Myocyte (in vitro differentiated cells): ENCODE results near the gene TOMM34. TPM values are rescaled to one million over a fixed set of nuclear protein-coding genes. Genes with fewer than 3 reads are reported as not detected.

Experiments
- DNase-seq: peaks from one replicate; pipeline ENCODE4 v3.0.0-alpha.2; 2012; ENCODE audit warnings: low read depth
- total RNA-seq: library from RNA; depleted of rRNA; stranded (reverse); fragments of >200 nt; gene quantifications from 2 replicates; pipeline ENCODE4 v1.2.3, GENCODE V29; 2014

The TOMM34 gene
- total RNA-seq, 1 donor from 2014 or later = 35.7 TPM

DNA sequence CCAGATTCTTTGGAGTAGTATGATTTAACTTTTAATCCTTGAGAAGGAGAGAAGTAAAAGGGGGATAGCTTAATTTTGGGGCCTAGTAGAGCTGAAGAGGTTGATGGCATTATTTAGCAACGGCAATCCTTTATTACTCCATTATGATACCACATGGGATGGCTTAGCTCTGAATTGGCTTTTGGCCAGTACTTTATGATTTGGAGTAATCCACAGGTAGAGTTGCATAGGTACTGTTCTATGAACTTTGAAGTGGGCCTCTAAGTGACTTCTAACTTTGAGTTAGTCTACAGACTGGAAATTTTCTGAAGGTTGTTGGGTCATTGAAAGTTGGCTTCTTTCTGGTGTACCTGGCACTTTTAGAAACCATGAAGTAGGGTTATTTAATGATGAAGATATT lies 63.1 kb downstream of the TOMM34 start:
- no peak for DNase-seq

DNA sequence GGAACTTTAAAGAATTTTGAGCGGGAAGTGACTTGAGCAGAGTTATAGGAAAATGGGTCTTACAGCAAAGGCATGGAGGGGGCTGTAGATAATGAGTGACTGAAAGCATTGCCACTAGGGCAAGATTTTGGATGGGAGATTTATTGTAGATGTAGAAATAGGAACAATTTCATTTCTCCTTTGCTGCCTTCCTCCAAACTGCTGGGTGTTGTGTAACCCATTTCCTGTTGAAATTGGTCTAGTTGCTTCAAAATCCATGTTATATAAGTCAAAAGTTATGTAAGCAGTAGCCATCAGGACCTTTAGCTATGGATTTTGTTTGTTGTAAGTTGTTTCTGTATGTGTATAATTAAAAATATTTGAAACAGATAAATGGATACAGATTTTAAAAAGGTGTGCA lies 63.6 kb downstream of the TOMM34 start:
- DNase-seq = no peak

DNA sequence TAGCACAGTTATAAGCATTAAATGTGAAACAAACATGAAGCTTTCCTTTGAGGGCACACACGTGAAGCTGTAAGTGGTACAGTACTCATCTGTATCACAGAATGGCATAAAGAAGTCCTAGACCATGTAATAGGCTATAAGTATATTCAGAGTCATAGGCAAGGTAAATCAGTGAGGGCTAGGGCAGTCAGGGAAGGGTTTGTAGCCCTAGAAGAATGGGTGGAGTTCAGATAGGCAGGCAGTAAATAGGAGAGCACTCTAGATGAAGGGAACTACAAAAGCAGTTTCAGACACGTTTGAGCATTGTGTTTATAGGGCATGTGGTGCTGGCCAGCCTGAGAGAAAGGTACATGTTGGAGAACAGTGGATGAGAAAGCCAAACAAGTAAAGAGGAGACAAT lies 65.2 kb downstream of the TOMM34 start:
- DNase-seq = no peak

Other genes with a start within 250 kb of the TOMM34 start
- 0.16 and 0.19 TPM in 2 replicates for gene CCN5, start 245.0 kb downstream of the TOMM34 start, total RNA-seq
- gene KCNK15, start 214.5 kb downstream of the TOMM34 start, total RNA-seq = not detected in 2 replicates
- not detected in 2 replicates for gene RIMS4, start 149.9 kb downstream of the TOMM34 start, total RNA-seq
- gene YWHAB, start 74.7 kb downstream of the TOMM34 start, total RNA-seq = 53.6 TPM in 2 replicates
- 3.3 and 5.7 TPM in 2 replicates for gene PABPC1L, start 50.3 kb downstream of the TOMM34 start, total RNA-seq
- 11.3 and 11.4 TPM in 2 replicates for gene STK4, start 6.1 kb upstream of the TOMM34 start, total RNA-seq
- not detected in 2 replicates for gene KCNS1, start 140.7 kb upstream of the TOMM34 start, total RNA-seq
- not detected in 2 replicates for gene WFDC5, start 154.8 kb upstream of the TOMM34 start, total RNA-seq
- gene WFDC12, start 164.1 kb upstream of the TOMM34 start, total RNA-seq = not detected in 2 replicates
- gene PI3, start 214.5 kb upstream of the TOMM34 start, total RNA-seq = not detected in 2 replicates
- not detected in 2 replicates for gene SEMG1, start 246.6 kb upstream of the TOMM34 start, total RNA-seq